ENCODE data around the gene TEAD1. TPM values are rescaled to one million over a fixed set of nuclear protein-coding genes. Genes with fewer than 3 reads are reported as not detected.

Gene TEAD1
- total RNA-seq, 6 experiments from 2014 or later, result 28.3 to 41.5 (median 32.2) TPM

GRCh38 chr11:12655842-12656241 is 18.4 kb upstream of the TEAD1 start:
- intact Hi-C loops (cut with DNase I), result no loop called here
- DNase-seq (no peak), ATAC-seq (no peak)
- Histone ChIP-seq H3K9me3 (peaks cover 0 to 6% (median 2%) of the 10 kb centered on the region in 4 donors), H3K4me1 (no peaks in the 10 kb centered on the region), H3K27ac (no peak overlapping the region), H3K27me3 (no peaks in the 10 kb centered on the region), H3K36me3 (no peaks in the 10 kb centered on the region), H3K4me3 (no peak overlapping the region)
- TF ChIP-seq POLR2A (IDR thresholded peaks at IDR 0.05), result no peak
- no peak for TF ChIP-seq CTCF (IDR thresholded peaks at IDR 0.05)

- Histone ChIP-seq H3K36me3 (no peaks in the 10 kb centered on the region), H3K27me3 (no peaks in the 10 kb centered on the region), H3K9me3 (peaks cover 0 to 6% (median 2%) of the 10 kb centered on the region in 4 donors), H3K4me3 (no peak overlapping the region), H3K4me1 (no peaks in the 10 kb centered on the region), H3K27ac (no peak overlapping the region)
- intact Hi-C loops (cut with DNase I), result no loop called here
- ATAC-seq (no peak), DNase-seq (no peak)
- no peak for TF ChIP-seq CTCF (IDR thresholded peaks at IDR 0.05)
- TF ChIP-seq POLR2A (IDR thresholded peaks at IDR 0.05), result no peak
- WGBS (ENCODE audit: insufficient coverage, low coverage, low lambda C conversion rate, missing lambda C conversion rate), result 87% methylated on average over 3 of the region's 3 CpGs
These were observed 16.9 kb upstream of the TEAD1 start for GRCh38 chr11:12657336-12657735.

DNA sequence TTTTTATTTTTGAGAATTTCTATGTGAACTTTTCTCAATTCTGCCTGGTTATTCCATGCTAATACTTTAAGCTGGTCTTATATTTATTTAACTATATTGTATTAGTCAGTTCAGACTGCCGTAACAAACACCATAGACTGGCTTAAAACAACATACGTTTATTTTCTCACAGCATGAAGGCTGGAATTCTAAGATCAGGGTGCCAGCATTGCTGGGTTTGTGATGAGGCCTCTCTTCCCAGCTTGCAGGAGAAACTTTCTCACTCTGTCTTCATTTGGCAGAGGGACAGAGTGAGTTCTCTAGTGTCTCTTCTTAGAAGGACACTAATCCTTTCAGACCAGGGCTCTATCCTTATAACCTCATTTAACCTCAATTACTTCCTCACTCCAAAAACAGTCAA is 16.2 kb upstream of the TEAD1 start:
- ATAC-seq (no peak), DNase-seq (no peak)
- TF ChIP-seq CTCF (IDR thresholded peaks at IDR 0.05) (no peak), POLR2A (IDR thresholded peaks at IDR 0.05) (no peak)
- 89% methylated on average over 2 of the region's 2 CpGs for WGBS (ENCODE audit: insufficient coverage, low coverage, low lambda C conversion rate, missing lambda C conversion rate)
- intact Hi-C loops (cut with DNase I), result no loop called here
- H3K36me3 ChIP-seq, result no peaks in the 10 kb centered on the region
- no peak overlapping the region for H3K27ac ChIP-seq
- H3K4me1 ChIP-seq, result no peaks in the 10 kb centered on the region
- no peaks in the 10 kb centered on the region for H3K27me3 ChIP-seq
- H3K4me3 ChIP-seq, result no peak overlapping the region
- H3K9me3 ChIP-seq, result peaks cover 0 to 6% (median 2%) of the 10 kb centered on the region in 4 donors

- DNase-seq, result no peak
- no peak for ATAC-seq
- Histone ChIP-seq H3K27ac (no peak overlapping the region), H3K36me3 (no peaks in the 10 kb centered on the region), H3K4me1 (no peaks in the 10 kb centered on the region), H3K9me3 (no peaks in the 10 kb centered on the region), H3K27me3 (no peaks in the 10 kb centered on the region), H3K4me3 (no peak overlapping the region)
- WGBS (ENCODE audit: insufficient coverage, low coverage, low lambda C conversion rate, missing lambda C conversion rate), result 45% methylated on average over 6 of the region's 8 CpGs
- intact Hi-C loops (cut with DNase I), result no loop called here
- TF ChIP-seq CTCF (IDR thresholded peaks at IDR 0.05) (no peak), POLR2A (IDR thresholded peaks at IDR 0.05) (no peak)
These were observed 12.0 kb upstream of the TEAD1 start for GRCh38 chr11:12662101-12662689.

DNA sequence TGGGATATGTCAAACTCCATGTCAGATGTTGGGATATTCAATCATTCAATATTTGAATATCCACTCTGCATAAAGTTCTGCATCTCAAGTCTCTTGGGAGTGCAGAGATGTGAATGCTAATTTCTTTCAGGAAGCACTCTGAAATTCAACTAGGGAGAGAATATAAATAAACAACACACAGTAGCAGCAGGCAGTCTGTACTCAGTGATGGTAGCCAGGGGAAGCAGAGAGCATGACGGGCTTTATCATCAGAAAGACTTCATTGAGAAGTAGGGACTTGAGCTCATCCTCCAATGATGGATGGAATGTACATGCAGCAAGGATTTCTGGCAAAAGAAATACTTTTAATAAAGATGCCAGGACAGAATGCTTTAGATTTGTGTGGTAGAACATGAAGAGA is 9.8 kb upstream of the TEAD1 start:
- H3K36me3 ChIP-seq, result no peaks in the 10 kb centered on the region
- WGBS (ENCODE audit: insufficient coverage, low coverage, low lambda C conversion rate, missing lambda C conversion rate), result 79% methylated on average over 1 of the region's 1 CpG
- ATAC-seq (no peak), DNase-seq (no peak)
- H3K4me1 ChIP-seq, result no peaks in the 10 kb centered on the region
- H3K27ac ChIP-seq, result no peak overlapping the region
- intact Hi-C loops (cut with DNase I), result no loop called here
- no peaks in the 10 kb centered on the region for H3K27me3 ChIP-seq
- TF ChIP-seq CTCF (IDR thresholded peaks at IDR 0.05), result no peak
- no peak for TF ChIP-seq POLR2A (IDR thresholded peaks at IDR 0.05)
- H3K4me3 ChIP-seq, result no peak overlapping the region
- H3K9me3 ChIP-seq, result no peaks in the 10 kb centered on the region
